T-helper 1 cell treated with Interleukin-12 subunit alpha and Interleukin-12 subunit beta and Interleukin-4 antibody, amounts not matched to agents 30 μg/mL and 1 μg/mL, for 36 hours (primary cell): Measurements from ENCODE around the gene GRK3.
"Not testable (repeated sequence)": the region's sequence is repeated elsewhere in the genome, so short reads cannot be mapped to it uniquely, and the experiment has no call there.

ENCODE experiments used
- H3K27ac Mint-ChIP-seq: one replicate; pipeline ENCODE4 v1.8.0; 2021; ENCODE audit warnings: mild to moderate bottlenecking, mixed read lengths
- H3K27me3 Mint-ChIP-seq: one replicate; pipeline ENCODE4 v1.8.0; 2021; ENCODE audit warnings: low read depth, mixed read lengths
- H3K36me3 Mint-ChIP-seq: one replicate; pipeline ENCODE4 v1.8.0; 2021; ENCODE audit warnings: low read depth, mixed read lengths
- H3K4me1 Mint-ChIP-seq: one replicate; pipeline ENCODE4 v1.8.0; 2021; ENCODE audit warnings: low read depth, mixed read lengths
- H3K4me3 Mint-ChIP-seq: one replicate; pipeline ENCODE4 v1.8.0; 2021; ENCODE audit warnings: mild to moderate bottlenecking, moderate library complexity, mixed read lengths
- H3K9me3 Mint-ChIP-seq: one replicate; pipeline ENCODE4 v1.8.0; 2021; ENCODE audit warnings: mixed read lengths

GRK3 gene

GRCh38 chr22:25542720-25543402, 21.6 kb upstream of the GRK3 start:
- Mint-ChIP-seq H3K9me3 (no peaks in the 10 kb centered on the region), H3K27me3 (no peaks in the 10 kb centered on the region), H3K36me3 (no peaks in the 10 kb centered on the region), H3K4me3 (no peak overlapping the region), H3K27ac (no peak overlapping the region), H3K4me1 (peaks cover 17% of the 10 kb centered on the region)

GRCh38 chr22:25545146-25545545, 19.3 kb upstream of the GRK3 start:
- H3K4me3 Mint-ChIP-seq = no peak overlapping the region
- H3K36me3 Mint-ChIP-seq = no peaks in the 10 kb centered on the region
- peaks cover 23% of the 10 kb centered on the region for H3K4me1 Mint-ChIP-seq
- H3K9me3 Mint-ChIP-seq = no peaks in the 10 kb centered on the region
- H3K27ac Mint-ChIP-seq = no peak overlapping the region
- no peaks in the 10 kb centered on the region for H3K27me3 Mint-ChIP-seq

GRCh38 chr22:25545672-25546071, 18.8 kb upstream of the GRK3 start:
- no peaks in the 10 kb centered on the region for H3K9me3 Mint-ChIP-seq
- H3K27ac Mint-ChIP-seq = no peak overlapping the region
- H3K4me1 Mint-ChIP-seq = peaks cover 23% of the 10 kb centered on the region
- H3K4me3 Mint-ChIP-seq = no peak overlapping the region
- no peaks in the 10 kb centered on the region for H3K36me3 Mint-ChIP-seq
- no peaks in the 10 kb centered on the region for H3K27me3 Mint-ChIP-seq

- H3K27me3 Mint-ChIP-seq = no peaks in the 10 kb centered on the region
- H3K4me3 Mint-ChIP-seq = no peak overlapping the region
- H3K36me3 Mint-ChIP-seq = no peaks in the 10 kb centered on the region
- H3K4me1 Mint-ChIP-seq = peaks cover 23% of the 10 kb centered on the region
- no peak overlapping the region for H3K27ac Mint-ChIP-seq
- no peaks in the 10 kb centered on the region for H3K9me3 Mint-ChIP-seq
These were observed 18.2 kb upstream of the GRK3 start for GRCh38 chr22:25546242-25546641.

- H3K4me1 Mint-ChIP-seq = peaks cover 23% of the 10 kb centered on the region
- no peaks in the 10 kb centered on the region for H3K27me3 Mint-ChIP-seq
- no peaks in the 10 kb centered on the region for H3K36me3 Mint-ChIP-seq
- no peak overlapping the region for H3K27ac Mint-ChIP-seq
- H3K4me3 Mint-ChIP-seq = no peak overlapping the region
- no peaks in the 10 kb centered on the region for H3K9me3 Mint-ChIP-seq
These were observed 17.7 kb upstream of the GRK3 start for GRCh38 chr22:25546751-25547150.

GRCh38 chr22:25548866-25549464, 15.5 kb upstream of the GRK3 start:
- Mint-ChIP-seq H3K4me3 (no peak overlapping the region), H3K27ac (no peak overlapping the region), H3K36me3 (no peaks in the 10 kb centered on the region), H3K27me3 (no peaks in the 10 kb centered on the region), H3K4me1 (peaks cover 20% of the 10 kb centered on the region), H3K9me3 (no peaks in the 10 kb centered on the region)

GRCh38 chr22:25551396-25551795, 13.1 kb upstream of the GRK3 start:
- H3K27me3 Mint-ChIP-seq = no peaks in the 10 kb centered on the region
- peaks cover 14% of the 10 kb centered on the region for H3K4me1 Mint-ChIP-seq
- no peak overlapping the region for H3K27ac Mint-ChIP-seq
- H3K9me3 Mint-ChIP-seq = no peaks in the 10 kb centered on the region
- no peak overlapping the region for H3K4me3 Mint-ChIP-seq
- no peaks in the 10 kb centered on the region for H3K36me3 Mint-ChIP-seq

- H3K36me3 Mint-ChIP-seq, H3K9me3 Mint-ChIP-seq, H3K27ac Mint-ChIP-seq, H3K27me3 Mint-ChIP-seq, H3K4me3 Mint-ChIP-seq: not testable (repeated sequence)
- peaks cover 13% of the 10 kb centered on the region for H3K4me1 Mint-ChIP-seq
These were observed 12.1 kb upstream of the GRK3 start for GRCh38 chr22:25552405-25552804.

GRCh38 chr22:25553131-25553530, 11.3 kb upstream of the GRK3 start:
- Mint-ChIP-seq H3K27me3 (no peaks in the 10 kb centered on the region), H3K4me1 (peaks cover 8% of the 10 kb centered on the region), H3K36me3 (no peaks in the 10 kb centered on the region), H3K4me3 (no peak overlapping the region), H3K27ac (no peak overlapping the region), H3K9me3 (no peaks in the 10 kb centered on the region)

- no peaks in the 10 kb centered on the region for H3K36me3 Mint-ChIP-seq
- H3K4me3 Mint-ChIP-seq = no peak overlapping the region
- H3K9me3 Mint-ChIP-seq = no peaks in the 10 kb centered on the region
- no peaks in the 10 kb centered on the region for H3K27me3 Mint-ChIP-seq
- H3K27ac Mint-ChIP-seq = no peak overlapping the region
- H3K4me1 Mint-ChIP-seq = peaks cover 3% of the 10 kb centered on the region
These were observed 10.2 kb upstream of the GRK3 start for GRCh38 chr22:25554238-25554671.

GRCh38 chr22:25554689-25555088, 9.8 kb upstream of the GRK3 start:
- no peaks in the 10 kb centered on the region for H3K27me3 Mint-ChIP-seq
- no peak overlapping the region for H3K27ac Mint-ChIP-seq

GRCh38 chr22:25555586-25555985, 8.9 kb upstream of the GRK3 start:
- H3K4me3 Mint-ChIP-seq = no peak overlapping the region
- no peaks in the 10 kb centered on the region for H3K9me3 Mint-ChIP-seq
- H3K4me1 Mint-ChIP-seq = peaks cover 2% of the 10 kb centered on the region
- H3K36me3 Mint-ChIP-seq = no peaks in the 10 kb centered on the region
- no peak overlapping the region for H3K27ac Mint-ChIP-seq
- H3K27me3 Mint-ChIP-seq = no peaks in the 10 kb centered on the region

More at GRCh38 chr22:25554689-25555088, 9.8 kb upstream of the GRK3 start:
- no peaks in the 10 kb centered on the region for H3K9me3 Mint-ChIP-seq
- H3K4me3 Mint-ChIP-seq = no peak overlapping the region
- H3K36me3 Mint-ChIP-seq = no peaks in the 10 kb centered on the region
- peaks cover 2% of the 10 kb centered on the region for H3K4me1 Mint-ChIP-seq

- Mint-ChIP-seq H3K4me1 (peaks cover 5% of the 10 kb centered on the region), H3K27me3 (no peaks in the 10 kb centered on the region), H3K9me3 (no peaks in the 10 kb centered on the region), H3K36me3 (peaks cover 3% of the 10 kb centered on the region), H3K27ac (no peak overlapping the region), H3K4me3 (no peak overlapping the region)
These were observed 7.3 kb upstream of the GRK3 start for GRCh38 chr22:25557218-25557617.

GRCh38 chr22:25558341-25558740, 6.1 kb upstream of the GRK3 start:
- Mint-ChIP-seq H3K27me3 (no peaks in the 10 kb centered on the region), H3K36me3 (peaks cover 3% of the 10 kb centered on the region), H3K4me1 (peaks cover 12% of the 10 kb centered on the region)

GRCh38 chr22:25559910-25560309, 4.6 kb upstream of the GRK3 start:
- H3K27ac Mint-ChIP-seq, H3K27me3 Mint-ChIP-seq, H3K4me3 Mint-ChIP-seq, H3K36me3 Mint-ChIP-seq, H3K9me3 Mint-ChIP-seq: not testable (repeated sequence)
- peaks cover 22% of the 10 kb centered on the region for H3K4me1 Mint-ChIP-seq

More at GRCh38 chr22:25558341-25558740, 6.1 kb upstream of the GRK3 start:
- Mint-ChIP-seq H3K4me3 (no peak overlapping the region), H3K27ac (no peak overlapping the region), H3K9me3 (no peaks in the 10 kb centered on the region)
